Measurements from ENCODE around the gene PIP4P1. TPM values are rescaled to one million over a fixed set of nuclear protein-coding genes. Genes with fewer than 3 reads are reported as not detected.

Gene PIP4P1
- total RNA-seq, 1 donor from 2014 or later = 24.1 TPM

DNA sequence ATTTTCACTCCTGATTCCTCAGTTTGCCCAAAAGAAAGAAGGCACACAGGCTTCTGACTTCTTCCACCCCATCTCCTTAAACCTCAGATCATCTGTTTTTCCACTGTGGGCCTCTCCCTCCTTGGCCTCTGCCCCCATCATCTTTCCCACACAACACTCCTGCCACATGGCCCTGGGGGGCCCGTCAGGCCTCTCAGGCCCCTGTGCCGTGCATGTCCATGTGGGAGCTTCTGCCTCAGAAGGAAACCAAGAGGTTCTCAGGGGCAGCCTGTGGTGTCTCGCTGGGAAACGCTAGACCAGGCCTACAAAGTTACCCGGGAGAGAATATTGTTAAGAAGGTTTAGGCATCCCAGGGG is 33.2 kb downstream of the PIP4P1 start:
- intact Hi-C loops (cut with DNase I) = no loop called here
- Histone ChIP-seq H3K4me1 (peaks cover 9% of the 10 kb centered on the region), H3K4me3 (no peak overlapping the region), H3K27ac (no peak overlapping the region), H3K9me3 (no peaks in the 10 kb centered on the region), H3K36me3 (no peaks in the 10 kb centered on the region), H3K27me3 (no peaks in the 10 kb centered on the region)
- TF ChIP-seq, protein P1, sequence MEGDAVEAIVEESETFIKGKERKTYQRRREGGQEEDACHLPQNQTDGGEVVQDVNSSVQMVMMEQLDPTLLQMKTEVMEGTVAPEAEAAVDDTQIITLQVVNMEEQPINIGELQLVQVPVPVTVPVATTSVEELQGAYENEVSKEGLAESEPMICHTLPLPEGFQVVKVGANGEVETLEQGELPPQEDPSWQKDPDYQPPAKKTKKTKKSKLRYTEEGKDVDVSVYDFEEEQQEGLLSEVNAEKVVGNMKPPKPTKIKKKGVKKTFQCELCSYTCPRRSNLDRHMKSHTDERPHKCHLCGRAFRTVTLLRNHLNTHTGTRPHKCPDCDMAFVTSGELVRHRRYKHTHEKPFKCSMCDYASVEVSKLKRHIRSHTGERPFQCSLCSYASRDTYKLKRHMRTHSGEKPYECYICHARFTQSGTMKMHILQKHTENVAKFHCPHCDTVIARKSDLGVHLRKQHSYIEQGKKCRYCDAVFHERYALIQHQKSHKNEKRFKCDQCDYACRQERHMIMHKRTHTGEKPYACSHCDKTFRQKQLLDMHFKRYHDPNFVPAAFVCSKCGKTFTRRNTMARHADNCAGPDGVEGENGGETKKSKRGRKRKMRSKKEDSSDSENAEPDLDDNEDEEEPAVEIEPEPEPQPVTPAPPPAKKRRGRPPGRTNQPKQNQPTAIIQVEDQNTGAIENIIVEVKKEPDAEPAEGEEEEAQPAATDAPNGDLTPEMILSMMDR (IDR thresholded peaks at IDR 0.05) = no peak
- TF ChIP-seq POLR2AphosphoS5 (IDR thresholded peaks at IDR 0.05; ENCODE audit: insufficient read depth in 1 of 2, low read depth in 1 of 2) = no peak
- no peak for TF ChIP-seq POLR2A (IDR thresholded peaks at IDR 0.05)
- DNase-seq (ENCODE audit: extremely low spot score in 2 of 2) = no peak

DNA sequence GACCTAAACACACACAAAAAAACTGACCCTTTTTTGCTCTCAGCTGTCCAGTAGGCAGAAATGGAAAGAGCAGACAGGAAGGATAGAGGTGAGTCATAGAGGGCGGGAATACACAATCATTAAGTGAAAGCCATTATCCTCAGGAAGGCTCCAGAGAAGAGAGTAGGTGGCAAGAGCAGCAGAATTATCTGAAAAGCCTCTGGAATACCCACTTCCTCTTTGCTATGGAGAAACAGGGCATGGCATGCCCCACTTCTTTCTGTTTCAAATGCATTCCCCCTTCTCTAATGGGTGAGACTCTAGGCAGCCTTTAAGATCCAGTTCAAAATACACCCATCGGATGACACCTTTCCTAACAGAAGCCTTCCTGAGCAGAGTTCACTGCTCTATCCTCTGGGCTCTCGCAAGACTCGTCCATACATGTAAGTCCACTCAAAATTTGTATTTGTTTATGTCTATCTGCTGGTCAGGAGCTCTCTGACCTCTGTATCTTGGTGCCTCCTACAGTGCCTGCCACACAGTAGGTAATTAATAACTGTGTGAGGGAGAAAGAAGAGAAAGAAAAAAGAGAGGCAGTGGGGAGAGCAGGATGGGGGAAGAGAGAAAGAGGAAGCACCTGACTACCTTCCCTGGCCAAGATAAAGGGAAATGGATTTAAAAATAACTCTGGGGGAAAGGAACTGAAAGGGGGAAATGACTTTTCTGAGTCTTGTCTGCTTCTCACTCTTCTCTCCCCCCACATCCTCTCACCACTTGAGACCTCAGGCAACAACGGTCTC is 33.8 kb downstream of the PIP4P1 start:
- TF ChIP-seq POLR2AphosphoS5 (IDR thresholded peaks at IDR 0.05; ENCODE audit: insufficient read depth in 1 of 2, low read depth in 1 of 2) = no peak
- TF ChIP-seq, protein P1 (IDR thresholded peaks at IDR 0.05) = no peak
- TF ChIP-seq POLR2A (IDR thresholded peaks at IDR 0.05) = no peak
- intact Hi-C loops (cut with DNase I) = no loop called here

DNA sequence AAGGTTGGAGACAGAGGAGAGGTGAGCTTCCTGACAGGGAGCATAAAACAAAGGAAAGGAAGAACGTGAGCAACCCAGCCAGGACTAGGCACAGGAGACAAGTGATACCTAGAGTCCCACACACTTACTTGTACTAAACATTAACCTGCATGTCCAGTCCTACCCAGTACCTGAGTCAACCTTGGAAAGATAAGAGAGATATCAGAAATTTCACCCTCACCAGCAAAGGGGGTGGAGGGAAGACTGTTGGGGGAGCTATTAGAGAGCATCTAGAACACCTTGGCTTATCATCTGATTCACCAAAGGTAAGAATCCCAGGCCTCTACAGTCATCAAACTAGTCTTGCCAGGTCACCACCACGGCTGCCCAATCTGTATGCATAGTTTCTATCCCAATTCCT is 36.4 kb downstream of the PIP4P1 start:
- H3K4me3 ChIP-seq = no peak overlapping the region
- H3K36me3 ChIP-seq = no peaks in the 10 kb centered on the region
- intact Hi-C loops (cut with DNase I) = no loop called here
- no peak for TF ChIP-seq POLR2AphosphoS5 (IDR thresholded peaks at IDR 0.05; ENCODE audit: insufficient read depth in 1 of 2, low read depth in 1 of 2)
- no peak for TF ChIP-seq POLR2A (IDR thresholded peaks at IDR 0.05)
- TF ChIP-seq, protein P1 (IDR thresholded peaks at IDR 0.05) = no peak
- peaks cover 2% of the 10 kb centered on the region for H3K4me1 ChIP-seq
- H3K27me3 ChIP-seq = no peaks in the 10 kb centered on the region
- no peaks in the 10 kb centered on the region for H3K9me3 ChIP-seq
- DNase-seq (ENCODE audit: extremely low spot score in 2 of 2) = no peak
- H3K27ac ChIP-seq = no peak overlapping the region

More for the DNA sequence above, 33.8 kb downstream of the PIP4P1 start:
- H3K27me3 ChIP-seq = no peaks in the 10 kb centered on the region
- H3K4me1 ChIP-seq = peaks cover 9% of the 10 kb centered on the region
- H3K4me3 ChIP-seq = no peak overlapping the region
- no peaks in the 10 kb centered on the region for H3K36me3 ChIP-seq
- H3K27ac ChIP-seq = no peak overlapping the region
- no peaks in the 10 kb centered on the region for H3K9me3 ChIP-seq
- DNase-seq (ENCODE audit: extremely low spot score in 2 of 2) = no peak

DNA sequence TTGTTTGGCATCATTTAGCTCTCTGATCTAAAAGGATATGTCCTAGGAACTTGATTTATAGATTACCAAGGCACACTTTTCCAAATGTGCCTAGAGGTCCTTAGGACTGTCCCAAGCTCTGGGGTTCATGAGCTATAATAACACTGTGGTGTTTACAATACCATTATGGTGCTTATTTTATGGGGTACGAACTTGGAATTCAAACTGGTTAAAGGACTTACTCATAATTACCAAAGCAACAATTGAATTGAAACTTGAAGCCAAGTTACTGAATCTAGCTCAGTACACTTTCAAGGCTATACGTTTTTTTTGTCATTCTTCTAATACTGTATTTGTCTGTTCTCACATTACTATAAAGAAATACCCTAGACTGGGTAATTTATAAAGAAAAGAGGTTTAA is 38.3 kb downstream of the PIP4P1 start:
- DNase-seq (ENCODE audit: extremely low spot score in 2 of 2) = no peak
- no peaks in the 10 kb centered on the region for H3K36me3 ChIP-seq
- no peak for TF ChIP-seq POLR2AphosphoS5 (IDR thresholded peaks at IDR 0.05; ENCODE audit: insufficient read depth in 1 of 2, low read depth in 1 of 2)
- H3K9me3 ChIP-seq = no peaks in the 10 kb centered on the region
- no peaks in the 10 kb centered on the region for H3K4me1 ChIP-seq
- intact Hi-C loops (cut with DNase I) = no loop called here
- H3K27ac ChIP-seq = no peak overlapping the region
- H3K27me3 ChIP-seq = no peaks in the 10 kb centered on the region
- H3K4me3 ChIP-seq = no peak overlapping the region

DNA sequence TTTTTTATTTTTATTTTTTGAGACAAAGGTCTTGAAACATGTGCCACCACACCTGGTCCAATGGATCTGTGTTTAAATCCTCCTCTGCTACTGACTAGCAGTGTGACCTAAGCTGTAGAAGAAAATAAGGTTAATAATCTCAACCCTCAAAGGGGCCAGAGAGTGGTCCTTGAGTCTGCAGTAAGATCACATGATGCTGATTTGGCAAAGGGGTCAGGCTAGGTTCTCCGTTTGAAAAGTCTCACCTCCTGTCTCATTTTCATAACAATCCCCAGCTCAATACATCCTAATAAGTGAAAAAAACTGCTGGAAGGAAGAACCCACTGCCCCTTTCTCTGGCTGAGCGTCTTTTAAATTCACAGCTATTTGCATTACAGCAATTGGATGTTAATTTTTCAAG is 40.0 kb downstream of the PIP4P1 start:
- no peak overlapping the region for H3K27ac ChIP-seq
- H3K4me1 ChIP-seq = no peaks in the 10 kb centered on the region
- DNase-seq (ENCODE audit: extremely low spot score in 2 of 2) = no peak
- no peaks in the 10 kb centered on the region for H3K27me3 ChIP-seq
- H3K36me3 ChIP-seq = no peaks in the 10 kb centered on the region
- H3K9me3 ChIP-seq = no peaks in the 10 kb centered on the region
- TF ChIP-seq POLR2A (IDR thresholded peaks at IDR 0.05) (no peak), POLR2AphosphoS5 (IDR thresholded peaks at IDR 0.05; ENCODE audit: insufficient read depth in 1 of 2, low read depth in 1 of 2) (no peak)
- TF ChIP-seq, protein P1 (IDR thresholded peaks at IDR 0.05) = no peak
- intact Hi-C loops (cut with DNase I) = no loop called here
- no peak overlapping the region for H3K4me3 ChIP-seq

Measured in vagina (tissue), 2 donors.